HCT116 (cell line): ENCODE measurements around the gene CHAD. TPM values are rescaled to one million over a fixed set of nuclear protein-coding genes. Genes with fewer than 3 reads are reported as not detected.

Source experiments
- ATAC-seq: fragments of 200-7000 bp; cut with Tn5 transposase; 2 replicates; pipeline ENCODE4 v1.9.1; 2020; ENCODE audit warnings: mild to moderate bottlenecking, moderate library complexity
- BruUV-seq: library from RNA; stranded (reverse); fragments of 400-500 nt; replicated peaks from 2 replicates; lab custom pipeline; 2021; lab: Mats Ljungman, UMichigan
- CTCF ChIA-PET: fragments of 300-600 bp; sonication (Branson Sonifier 250); formaldehyde crosslinking; loops from one replicate; lab custom pipeline; 2021; ENCODE audit warnings: antibody characterized with exemption; lab: Charles Lee
- POLR2A ChIA-PET: fragments of 300-600, 350-600 bp; sonication (Branson Sonifier 250); formaldehyde crosslinking; loops from one replicate; lab custom pipeline; 2021; ENCODE audit warnings: antibody characterized with exemption; lab: Charles Lee
- RAD21 ChIA-PET, 2 experiments: fragments of 300-600 bp; sonication (Branson Sonifier 250); formaldehyde crosslinking; loops; one replicate each; lab custom pipeline; 2023; ENCODE audit warnings: low total read pairs in 2 of 2; ENCODE audit not compliant: uncharacterized antibody in 2 of 2, unreplicated experiment in 2 of 2, low non-redundant PET in 1 of 2; lab: Charles Lee
- DNase-seq: peaks from one replicate; pipeline ENCODE4 v3.0.0-alpha.2; 2010; ENCODE audit warnings: low read depth, low spot score
- H2AFZ ChIP-seq: fragments of 200-600 bp; shearing (Covaris generic), sonication (generic); 2 replicates; pipeline ENCODE4 v1.6.1; 2017; ENCODE audit warnings: low read depth, mixed run types, mixed read lengths, antibody characterized with exemption, low read length; ENCODE audit not compliant: poor library complexity, severe bottlenecking
- H3K27ac ChIP-seq: 2 replicates; pipeline ENCODE4 v1.5.1; 2012; ENCODE audit warnings: low read depth, low read length
- H3K27me3 ChIP-seq: fragments of 200-600 bp; sonication (generic); 2 replicates; pipeline ENCODE4 v1.6.1; 2016; ENCODE audit warnings: mixed run types, low read length, mixed read lengths; ENCODE audit not compliant: insufficient read depth
- H3K36me3 ChIP-seq, 2 experiments: fragments of 200-500 bp in 1 of 2; fragments of 200-600 bp in 1 of 2; sonication (Bioruptor generic) in 1 of 2; sonication (generic) in 1 of 2; 2 replicates each; pipeline versions ENCODE4 v1.5.1 to v1.6.1; 2014 to 2016; ENCODE audit warnings: low read length in 2 of 2, inconsistent platforms in 1 of 2, mixed read lengths in 1 of 2, mixed run types in 1 of 2; ENCODE audit not compliant: insufficient read depth in 2 of 2, control insufficient read depth in 1 of 2
- H3K4me1 ChIP-seq, 2 experiments: fragments of 200-600 bp in 1 of 2; sonication (generic) in 1 of 2; 2 replicates each; pipeline versions ENCODE4 v1.5.1 to v1.6.1; 2012 to 2017; ENCODE audit warnings: low read length in 2 of 2, inconsistent platforms in 1 of 2, mild to moderate bottlenecking in 1 of 2, mixed read lengths in 1 of 2, mixed run types in 1 of 2, moderate library complexity in 1 of 2; ENCODE audit not compliant: insufficient read depth in 2 of 2, control insufficient read depth in 1 of 2
- H3K4me2 ChIP-seq: fragments of 200-600 bp; sonication (generic); 2 replicates; pipeline ENCODE4 v1.6.1; 2017; ENCODE audit warnings: mixed run types, low read length, mixed read lengths
- H3K4me3 ChIP-seq, 2 experiments: fragments of 200-600 bp in 1 of 2; sonication (generic) in 1 of 2; replicated peaks in 1 of 2; 2 replicates each; pipeline ENCODE4 v1.5.1; 2011 to 2016; ENCODE audit warnings: low read length in 2 of 2, control low read depth in 1 of 2, low read depth in 1 of 2, mild to moderate bottlenecking in 1 of 2, mixed read lengths in 1 of 2, mixed run types in 1 of 2
- H3K79me2 ChIP-seq: fragments of 200-600 bp; sonication (generic); 2 replicates; pipeline ENCODE4 v1.6.1; 2017; ENCODE audit warnings: mild to moderate bottlenecking, mixed run types, low read length, moderate library complexity, mixed read lengths; ENCODE audit not compliant: insufficient read depth
- H3K9ac ChIP-seq: fragments of 200-600 bp; sonication (generic); 2 replicates; pipeline ENCODE4 v1.6.1; 2016; ENCODE audit warnings: low read length, mixed read lengths
- H3K9me2 ChIP-seq: fragments of 200-600 bp; sonication (generic), shearing (Covaris generic); 2 replicates; pipeline ENCODE4 v1.6.1; 2017; ENCODE audit warnings: mixed run types, mild to moderate bottlenecking, moderate library complexity; ENCODE audit not compliant: insufficient read depth
- H3K9me3 ChIP-seq, 2 experiments: fragments of 200-500 bp in 1 of 2; fragments of 200-600 bp in 1 of 2; sonication (Bioruptor generic) in 1 of 2; sonication (generic) in 1 of 2; 2 replicates each; pipeline ENCODE4 v1.6.1; 2014 to 2017; ENCODE audit warnings: low read length in 2 of 2, mixed read lengths in 2 of 2, inconsistent platforms in 1 of 2, low read depth in 1 of 2, mild to moderate bottlenecking in 1 of 2, mixed run types in 1 of 2, moderate library complexity in 1 of 2; ENCODE audit not compliant: control insufficient read depth in 1 of 2, insufficient read depth in 1 of 2
- H4K20me1 ChIP-seq: fragments of 200-600 bp; sonication (generic), shearing (Covaris generic); 2 replicates; pipeline ENCODE4 v1.6.1; 2017; ENCODE audit warnings: mixed run types, mild to moderate bottlenecking, moderate library complexity; ENCODE audit not compliant: insufficient read depth
- ATF3 ChIP-seq: IDR thresholded peaks from 2 replicates; pipeline ENCODE4 v1.6.1; 2012
- CBX3 ChIP-seq: IDR thresholded peaks from 2 replicates; pipeline ENCODE4 v1.6.1; 2012; ENCODE audit warnings: low read depth
- CEBPB ChIP-seq: IDR thresholded peaks from 2 replicates; pipeline ENCODE4 v1.6.1; 2012; ENCODE audit warnings: low read depth
- EGR1 ChIP-seq: IDR thresholded peaks from 2 replicates; pipeline ENCODE4 v1.6.1; 2012; ENCODE audit warnings: low read depth
- ELF1 ChIP-seq: IDR thresholded peaks from 2 replicates; pipeline ENCODE4 v1.6.1; 2012; ENCODE audit warnings: low read depth, borderline replicate concordance
- EZH2 ChIP-seq: fragments of 200-600 bp; sonication (generic); IDR thresholded peaks from 2 replicates; pipeline ENCODE4 v1.6.1; 2017; ENCODE audit warnings: antibody characterized with exemption, mixed run types
- EZH2phosphoT487 ChIP-seq: fragments of 200-600 bp; IDR thresholded peaks from 2 replicates; pipeline ENCODE4 v1.6.1; 2018; ENCODE audit warnings: antibody characterized with exemption, borderline replicate concordance
- FOSL1 ChIP-seq: IDR thresholded peaks from 2 replicates; pipeline ENCODE4 v1.6.1; 2012; ENCODE audit warnings: low read depth
- JUND ChIP-seq: IDR thresholded peaks from 2 replicates; pipeline ENCODE4 v1.6.1; 2012
- POLR2A ChIP-seq: IDR thresholded peaks from 2 replicates; pipeline ENCODE4 v1.7.0; 2011; ENCODE audit warnings: borderline replicate concordance; ENCODE audit not compliant: insufficient read depth, insufficient read length; ENCODE audit errors: extremely low read depth
- POLR2AphosphoS5 ChIP-seq: IDR thresholded peaks from 2 replicates; pipeline ENCODE4 v1.6.1; 2011; ENCODE audit warnings: mild to moderate bottlenecking, low read depth, low read length, moderate library complexity
- SIN3A ChIP-seq: IDR thresholded peaks from 2 replicates; pipeline ENCODE4 v1.6.1; 2012; ENCODE audit warnings: low read depth
- SP1 ChIP-seq: IDR thresholded peaks from 2 replicates; pipeline ENCODE4 v1.6.1; 2012; ENCODE audit warnings: low read depth
- SRF ChIP-seq: IDR thresholded peaks from 2 replicates; pipeline ENCODE4 v1.6.1; 2012; ENCODE audit warnings: low read depth
- ZFX ChIP-seq: fragments of 450-650 bp; IDR thresholded peaks from 2 replicates; pipeline ENCODE4 v1.6.1; 2017
- intact Hi-C: fragments of 100-400 bp; cut with micrococcal nuclease; formaldehyde crosslinking; loops from 2 replicates; pipeline ENCODE4 v1.10.0; 2022
- total RNA-seq: library from RNA; stranded (reverse); gene quantifications from one replicate; pipeline ENCODE4 v1.2.1, GENCODE V29; 2021; ENCODE audit not compliant: unreplicated experiment
- TF ChIP-seq, protein P1 (sequence below), 3 experiments: fragments of 200-600 bp in 1 of 3; sonication (generic) in 1 of 3; IDR thresholded peaks in 2 of 3; conservative IDR thresholded peaks in 1 of 3; 2 replicates each; pipeline ENCODE4 v1.5.1; 2012 to 2017; ENCODE audit warnings: low read depth in 2 of 3, low read length in 2 of 3, antibody characterized with exemption in 1 of 3, borderline replicate concordance in 1 of 3, control low read depth in 1 of 3, mild to moderate bottlenecking in 1 of 3, mixed read lengths in 1 of 3, mixed run types in 1 of 3, moderate library complexity in 1 of 3; ENCODE audit not compliant: insufficient read depth in 1 of 3

Gene CHAD
- total RNA-seq, 1 experiment from 2014 or later = not detected

GRCh38 chr17:50440172-50440837, 28.4 kb downstream of the CHAD start:
- Histone ChIP-seq H4K20me1 (no peaks in the 10 kb centered on the region), H3K4me3 (no peak overlapping the region), H2AFZ (no peak overlapping the region), H3K9me3 (no peaks in the 10 kb centered on the region), H3K4me1 (peaks cover 13 to 15% of the 10 kb centered on the region in 2 experiments), H3K9ac (no peak overlapping the region), H3K27ac (no peak overlapping the region), H3K4me2 (no peak overlapping the region), H3K9me2 (no peaks in the 10 kb centered on the region), H3K79me2 (no peaks in the 10 kb centered on the region), H3K36me3 (no peaks in the 10 kb centered on the region), H3K27me3 (no peaks in the 10 kb centered on the region)
- ChIA-PET POLR2A (no interaction called here), RAD21 (no interaction called here), CTCF (no interaction called here)
- TF ChIP-seq SRF (no peak), ELF1 (no peak), EZH2 (no peak), SP1 (no peak), EGR1 (no peak), POLR2AphosphoS5 (no peak), FOSL1 (no peak), POLR2A (no peak), ATF3 (no peak), EZH2phosphoT487 (no peak), JUND (no peak), ZFX (no peak), SIN3A (no peak), CEBPB (no peak), CBX3 (no peak)
- TF ChIP-seq, protein P1, sequence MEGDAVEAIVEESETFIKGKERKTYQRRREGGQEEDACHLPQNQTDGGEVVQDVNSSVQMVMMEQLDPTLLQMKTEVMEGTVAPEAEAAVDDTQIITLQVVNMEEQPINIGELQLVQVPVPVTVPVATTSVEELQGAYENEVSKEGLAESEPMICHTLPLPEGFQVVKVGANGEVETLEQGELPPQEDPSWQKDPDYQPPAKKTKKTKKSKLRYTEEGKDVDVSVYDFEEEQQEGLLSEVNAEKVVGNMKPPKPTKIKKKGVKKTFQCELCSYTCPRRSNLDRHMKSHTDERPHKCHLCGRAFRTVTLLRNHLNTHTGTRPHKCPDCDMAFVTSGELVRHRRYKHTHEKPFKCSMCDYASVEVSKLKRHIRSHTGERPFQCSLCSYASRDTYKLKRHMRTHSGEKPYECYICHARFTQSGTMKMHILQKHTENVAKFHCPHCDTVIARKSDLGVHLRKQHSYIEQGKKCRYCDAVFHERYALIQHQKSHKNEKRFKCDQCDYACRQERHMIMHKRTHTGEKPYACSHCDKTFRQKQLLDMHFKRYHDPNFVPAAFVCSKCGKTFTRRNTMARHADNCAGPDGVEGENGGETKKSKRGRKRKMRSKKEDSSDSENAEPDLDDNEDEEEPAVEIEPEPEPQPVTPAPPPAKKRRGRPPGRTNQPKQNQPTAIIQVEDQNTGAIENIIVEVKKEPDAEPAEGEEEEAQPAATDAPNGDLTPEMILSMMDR (IDR thresholded peaks at IDR 0.05 in 2 of 3, conservative IDR thresholded peaks at IDR 0.05 in 1 of 3; ENCODE audit: borderline replicate concordance in 1 of 3, insufficient read depth in 1 of 3, low read depth in 2 of 3, low read length in 2 of 3) = no peak
- intact Hi-C loops = no loop called here
- no peak for DNase-seq
- no peak for ATAC-seq
- BruUV-seq = no TSS peak
